NCI-H748 (cell line): ENCODE measurements around the gene UBA7.
"Not testable (repeated sequence)": the region's sequence is repeated elsewhere in the genome, so short reads cannot be mapped to it uniquely, and the experiment has no call there.

Experiments
- DNase-seq: peaks from one replicate; lab custom pipeline; 2025; ENCODE audit not compliant: unreplicated experiment; lab: John Stamatoyannopoulos, UW

Gene UBA7, protein sequence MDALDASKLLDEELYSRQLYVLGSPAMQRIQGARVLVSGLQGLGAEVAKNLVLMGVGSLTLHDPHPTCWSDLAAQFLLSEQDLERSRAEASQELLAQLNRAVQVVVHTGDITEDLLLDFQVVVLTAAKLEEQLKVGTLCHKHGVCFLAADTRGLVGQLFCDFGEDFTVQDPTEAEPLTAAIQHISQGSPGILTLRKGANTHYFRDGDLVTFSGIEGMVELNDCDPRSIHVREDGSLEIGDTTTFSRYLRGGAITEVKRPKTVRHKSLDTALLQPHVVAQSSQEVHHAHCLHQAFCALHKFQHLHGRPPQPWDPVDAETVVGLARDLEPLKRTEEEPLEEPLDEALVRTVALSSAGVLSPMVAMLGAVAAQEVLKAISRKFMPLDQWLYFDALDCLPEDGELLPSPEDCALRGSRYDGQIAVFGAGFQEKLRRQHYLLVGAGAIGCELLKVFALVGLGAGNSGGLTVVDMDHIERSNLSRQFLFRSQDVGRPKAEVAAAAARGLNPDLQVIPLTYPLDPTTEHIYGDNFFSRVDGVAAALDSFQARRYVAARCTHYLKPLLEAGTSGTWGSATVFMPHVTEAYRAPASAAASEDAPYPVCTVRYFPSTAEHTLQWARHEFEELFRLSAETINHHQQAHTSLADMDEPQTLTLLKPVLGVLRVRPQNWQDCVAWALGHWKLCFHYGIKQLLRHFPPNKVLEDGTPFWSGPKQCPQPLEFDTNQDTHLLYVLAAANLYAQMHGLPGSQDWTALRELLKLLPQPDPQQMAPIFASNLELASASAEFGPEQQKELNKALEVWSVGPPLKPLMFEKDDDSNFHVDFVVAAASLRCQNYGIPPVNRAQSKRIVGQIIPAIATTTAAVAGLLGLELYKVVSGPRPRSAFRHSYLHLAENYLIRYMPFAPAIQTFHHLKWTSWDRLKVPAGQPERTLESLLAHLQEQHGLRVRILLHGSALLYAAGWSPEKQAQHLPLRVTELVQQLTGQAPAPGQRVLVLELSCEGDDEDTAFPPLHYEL

DNA sequence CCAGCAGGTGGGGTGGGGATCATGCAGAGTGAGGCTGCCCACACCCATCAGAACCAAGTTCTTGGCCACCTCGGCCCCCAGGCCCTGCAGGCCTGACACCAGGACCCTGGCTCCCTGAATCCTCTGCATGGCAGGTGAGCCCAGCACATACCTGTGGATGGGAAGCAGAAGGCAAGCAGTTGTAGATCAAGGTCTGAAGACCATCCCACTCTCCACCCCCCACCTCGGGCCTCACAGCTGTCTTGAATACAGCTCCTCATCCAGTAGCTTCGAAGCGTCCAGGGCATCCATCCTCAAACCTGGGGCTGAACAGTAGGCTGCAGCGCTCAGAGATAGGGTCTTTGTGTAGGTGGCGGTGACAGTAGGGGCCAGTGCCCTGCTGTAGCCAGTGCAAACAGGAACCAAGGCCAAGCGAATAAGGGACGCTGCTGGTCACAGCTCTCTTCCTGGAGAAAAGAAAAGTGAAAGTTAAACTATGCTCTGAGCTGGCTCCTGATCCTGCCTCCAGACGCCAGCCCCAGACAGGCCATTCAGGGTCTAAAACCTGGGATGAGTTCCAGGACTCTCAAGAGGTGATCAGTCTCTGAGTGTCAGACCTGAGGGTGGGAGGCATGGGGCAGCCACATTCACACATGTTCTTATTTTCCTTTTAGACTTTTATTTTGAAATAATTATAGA, at the start of gene UBA7:
Gene UBA7 (minus strand): TSS at position 457 of the 678 bp plus-strand sequence. CDS start 166 bp downstream, at position 291.
- no peak for DNase-seq

DNA sequence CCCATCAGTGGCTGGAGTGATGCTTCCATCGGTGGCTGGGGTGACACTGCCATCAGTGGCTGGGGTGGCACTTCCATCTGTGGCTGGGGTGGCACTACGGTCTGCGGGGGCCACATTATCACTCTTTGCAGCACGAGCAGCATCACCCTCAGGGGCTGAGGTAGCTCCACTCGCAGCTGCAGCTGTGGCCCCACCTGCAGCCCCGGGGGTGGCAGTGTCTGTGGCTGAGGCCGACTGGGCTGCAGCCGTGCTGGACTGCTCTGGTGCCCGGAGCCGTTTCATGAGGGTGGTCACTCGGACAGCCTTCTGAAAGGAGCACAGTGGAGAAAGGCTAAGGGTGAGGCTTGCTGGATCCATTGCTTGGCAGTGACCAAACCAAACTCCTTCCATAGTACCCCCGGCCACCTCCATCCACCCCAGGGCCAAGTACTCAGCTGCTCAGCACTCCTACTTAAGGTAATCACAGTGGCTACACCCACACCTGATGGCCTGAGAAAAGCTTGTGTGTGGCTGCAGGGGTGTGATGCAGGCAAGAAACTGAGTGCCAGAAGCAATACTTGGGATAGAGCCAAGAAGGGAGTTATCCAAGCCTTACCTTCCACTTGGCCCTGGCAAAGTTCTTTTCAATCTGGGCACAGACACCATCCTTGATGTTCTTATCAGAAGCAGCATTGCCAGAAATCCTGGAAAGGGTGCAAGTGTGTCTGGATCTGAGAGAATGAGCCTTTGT, 46.0 kb upstream of the UBA7 start:
- DNase-seq, result no peak

DNA sequence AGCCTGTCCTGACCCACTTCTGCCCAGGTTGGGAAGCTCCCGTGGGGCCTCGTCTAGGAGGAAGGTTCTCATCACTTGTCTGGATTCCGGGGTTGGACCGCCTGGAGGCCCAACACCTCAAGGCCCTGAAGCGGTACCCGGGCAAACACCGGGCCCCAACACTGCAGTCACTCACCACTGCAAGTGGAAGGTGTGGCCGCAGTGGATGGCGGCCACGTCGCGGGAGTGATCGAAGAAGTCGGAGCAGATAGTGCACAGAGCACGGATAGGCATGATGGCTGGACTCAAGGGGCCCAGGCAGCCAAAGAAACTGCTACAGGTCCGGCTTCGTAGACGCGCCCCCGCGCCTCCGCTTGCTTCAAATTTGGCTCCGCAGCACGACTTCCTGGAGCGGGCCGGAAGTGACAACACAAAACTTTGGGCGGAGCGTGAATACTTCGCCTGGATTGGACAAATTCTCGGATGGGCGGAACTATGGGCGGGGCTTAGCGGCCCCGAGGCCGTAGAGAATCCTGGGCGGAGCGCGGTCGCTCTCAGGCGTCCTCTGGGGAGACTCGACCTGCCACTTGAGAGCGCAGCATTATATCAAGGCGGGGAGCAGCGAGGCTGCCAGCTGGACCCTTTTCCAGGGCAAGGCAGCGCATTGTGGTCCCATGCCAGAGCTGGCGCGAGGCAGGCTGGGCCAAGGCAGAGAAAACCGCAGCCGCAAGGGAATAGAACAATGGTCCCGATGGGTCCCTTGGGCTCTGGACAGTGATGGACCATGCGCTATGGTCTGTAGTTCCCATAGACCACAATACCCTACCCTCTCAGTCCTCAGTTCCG, 42.6 kb upstream of the UBA7 start, which contains the start of gene TRAIP:
Gene TRAIP (minus strand): TSS at position 384 of the 825 bp plus-strand sequence. CDS start 111 bp downstream, at position 273.
- peak; percentile 91 for DNase-seq

DNA sequence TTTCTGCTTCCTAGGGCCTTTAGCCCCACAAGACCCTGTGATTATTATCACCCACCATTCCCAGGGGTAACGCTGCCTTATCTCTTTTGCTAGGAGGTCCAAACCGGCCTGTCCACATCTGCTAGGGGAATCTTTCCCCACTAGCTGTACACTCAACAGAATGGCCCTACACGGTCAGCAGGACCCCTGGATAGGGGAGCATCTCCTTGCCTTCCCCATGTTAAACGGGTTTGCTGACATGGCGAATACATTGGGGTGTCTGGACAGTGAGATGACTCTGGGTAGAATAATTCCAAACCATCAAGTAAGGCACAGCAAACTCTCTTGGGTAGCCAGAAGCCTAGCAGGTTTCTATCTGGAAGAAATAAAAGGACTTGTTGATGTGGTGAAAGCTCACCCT, 41.9 kb upstream of the UBA7 start:
- DNase-seq, result no peak

DNA sequence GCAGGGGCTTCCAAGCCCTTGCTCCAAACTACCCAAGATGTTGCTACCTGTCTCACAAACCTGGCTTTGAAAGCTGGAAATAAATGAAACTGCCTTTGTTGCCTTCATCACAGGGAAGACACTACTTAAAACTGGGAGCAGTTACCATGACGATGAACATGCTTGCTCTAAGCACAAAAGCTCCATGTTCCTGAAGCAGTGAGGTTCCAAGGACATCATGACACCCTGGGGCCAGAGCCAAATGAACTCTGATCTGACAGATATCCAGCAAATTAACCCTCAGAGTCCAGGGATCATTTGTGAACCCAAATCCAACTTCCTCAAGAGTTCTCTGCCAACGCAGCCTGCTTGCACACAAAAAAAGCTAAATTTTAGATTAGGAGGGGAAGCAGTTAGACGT, 31.9 kb upstream of the UBA7 start:
- DNase-seq, result no peak

DNA sequence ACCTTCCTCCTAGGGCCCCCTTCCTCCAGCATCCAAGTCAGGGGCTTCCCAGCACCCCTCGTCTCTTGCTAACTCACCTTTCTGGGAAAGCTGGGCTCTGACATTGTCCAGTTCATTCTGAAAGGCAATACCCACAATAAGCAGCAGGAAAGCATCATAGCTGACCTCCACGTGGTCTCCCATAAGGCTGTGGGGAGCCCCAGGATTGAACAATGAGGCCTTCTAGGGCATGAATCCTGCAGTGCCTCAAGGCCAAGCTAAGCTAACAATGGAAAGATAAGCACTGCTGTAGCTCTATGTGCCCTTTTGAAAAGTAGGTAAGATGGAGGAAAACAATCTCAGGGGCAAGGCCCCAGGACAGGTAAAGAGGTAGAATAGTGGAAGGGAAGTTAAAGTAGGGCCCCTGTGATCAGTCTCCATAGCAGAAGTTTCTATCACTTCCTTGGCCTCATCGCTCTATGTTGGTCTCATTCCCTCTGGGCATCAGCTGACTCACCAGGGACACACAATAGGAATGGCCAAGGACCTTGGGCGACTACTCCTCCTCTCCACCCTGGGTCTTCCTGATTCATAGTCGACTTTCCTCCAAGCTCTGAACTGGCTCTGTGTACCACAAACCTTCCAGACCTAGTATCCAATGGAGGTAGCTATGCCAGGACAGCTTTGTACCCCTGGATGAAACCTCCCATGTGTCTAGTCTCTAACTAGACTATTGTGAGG, 30.9 kb upstream of the UBA7 start:
- DNase-seq, result no peak

DNA sequence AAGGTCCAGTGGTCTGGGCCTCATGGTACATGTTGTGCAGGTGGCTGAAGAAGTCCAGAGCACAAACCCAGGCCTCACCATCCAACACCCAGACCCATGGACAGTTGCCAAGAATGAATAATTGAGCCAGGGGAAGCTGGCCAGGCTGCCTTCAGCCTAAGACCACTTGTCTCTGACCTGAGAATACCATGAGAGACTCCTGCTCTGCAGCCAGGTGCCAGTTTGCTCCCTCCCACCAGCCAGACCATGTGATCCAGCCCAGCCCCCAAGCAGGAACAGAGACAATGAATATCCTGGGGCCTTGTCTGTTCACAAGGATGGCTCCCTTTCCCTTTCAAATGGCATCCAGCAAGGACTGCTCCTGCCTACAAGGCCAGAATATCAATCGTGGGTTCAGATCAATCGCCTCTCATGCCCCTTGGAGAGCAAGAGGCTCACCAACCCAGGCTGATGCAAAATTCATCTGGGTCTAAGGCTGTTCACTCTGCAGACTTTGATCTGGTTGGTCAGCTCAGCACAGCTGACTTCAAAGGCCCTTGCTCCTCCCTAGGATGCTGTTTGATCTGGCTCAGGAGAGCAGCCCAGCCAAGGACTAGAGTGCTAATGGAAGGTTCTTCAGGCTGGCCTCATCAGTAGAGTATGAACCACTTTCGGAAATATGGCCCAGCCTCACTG, 29.2 kb upstream of the UBA7 start:
- DNase-seq, result no peak

DNA sequence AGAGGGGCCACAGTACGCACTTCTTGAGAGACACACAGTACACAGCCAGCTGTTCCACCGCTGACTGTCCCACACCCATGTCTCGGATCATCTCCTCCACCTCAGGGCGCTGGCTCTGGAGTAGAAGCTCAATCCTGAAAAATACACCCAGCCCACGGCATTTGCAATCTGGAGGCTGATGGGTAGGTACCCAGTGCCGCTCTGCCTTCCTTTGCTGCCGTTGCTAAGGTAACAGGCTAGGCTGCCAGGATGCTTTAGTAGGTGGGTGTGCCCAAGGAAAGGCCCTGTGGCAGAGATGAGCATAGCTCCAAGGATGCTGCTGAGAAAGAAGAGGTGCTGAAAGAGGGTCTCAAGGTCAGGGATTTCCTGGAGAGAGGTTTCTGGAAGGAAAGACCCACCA, 28.1 kb upstream of the UBA7 start:
- DNase-seq, result no peak

DNA sequence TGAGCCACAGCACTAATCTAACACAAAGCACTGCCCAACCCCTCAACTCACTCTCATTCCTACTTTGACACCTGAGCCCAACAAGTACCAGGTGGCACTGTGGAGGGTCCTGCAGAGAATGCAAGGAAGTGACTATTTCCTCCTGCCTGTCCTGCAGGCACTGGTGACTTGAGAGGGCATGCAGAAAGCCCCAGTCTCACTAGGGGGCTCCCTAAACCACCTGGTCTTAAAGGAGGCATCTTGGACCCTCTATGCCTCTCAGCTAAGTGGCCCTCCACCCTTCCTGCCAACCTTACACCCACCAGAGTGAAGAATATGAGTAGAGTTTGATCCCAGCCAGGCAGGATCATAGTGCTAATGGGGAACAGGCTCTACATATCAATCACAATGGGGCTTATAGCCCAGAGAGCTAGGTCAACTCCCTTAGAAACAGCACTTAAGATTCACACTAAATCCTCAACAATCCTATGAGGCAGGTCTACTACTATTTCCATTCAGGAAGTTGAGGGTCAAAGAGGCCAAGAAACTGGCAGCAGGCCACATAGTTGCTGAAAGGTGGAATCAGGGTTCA, 27.5 kb upstream of the UBA7 start:
- no peak for DNase-seq

DNA sequence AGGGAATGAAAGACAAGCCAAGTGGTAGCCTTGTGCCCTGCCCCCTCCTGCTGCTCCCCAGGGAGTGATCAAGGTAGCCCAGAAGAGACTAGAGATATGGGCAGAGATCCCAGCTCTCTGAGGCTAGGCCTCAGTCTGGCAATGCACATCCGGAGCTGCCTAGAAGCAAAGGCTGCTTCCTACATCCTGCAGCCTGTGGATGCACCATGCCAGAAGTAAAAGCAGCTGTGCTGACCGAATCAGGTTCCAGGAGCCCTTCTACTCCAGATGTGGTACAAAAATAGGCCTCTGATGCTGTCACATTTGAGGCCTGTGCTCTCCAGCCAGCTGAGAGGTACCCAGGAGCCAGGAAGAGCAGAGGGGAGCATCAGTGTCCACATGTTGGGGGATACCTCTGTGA, 26.6 kb upstream of the UBA7 start:
- DNase-seq, result no peak

DNA sequence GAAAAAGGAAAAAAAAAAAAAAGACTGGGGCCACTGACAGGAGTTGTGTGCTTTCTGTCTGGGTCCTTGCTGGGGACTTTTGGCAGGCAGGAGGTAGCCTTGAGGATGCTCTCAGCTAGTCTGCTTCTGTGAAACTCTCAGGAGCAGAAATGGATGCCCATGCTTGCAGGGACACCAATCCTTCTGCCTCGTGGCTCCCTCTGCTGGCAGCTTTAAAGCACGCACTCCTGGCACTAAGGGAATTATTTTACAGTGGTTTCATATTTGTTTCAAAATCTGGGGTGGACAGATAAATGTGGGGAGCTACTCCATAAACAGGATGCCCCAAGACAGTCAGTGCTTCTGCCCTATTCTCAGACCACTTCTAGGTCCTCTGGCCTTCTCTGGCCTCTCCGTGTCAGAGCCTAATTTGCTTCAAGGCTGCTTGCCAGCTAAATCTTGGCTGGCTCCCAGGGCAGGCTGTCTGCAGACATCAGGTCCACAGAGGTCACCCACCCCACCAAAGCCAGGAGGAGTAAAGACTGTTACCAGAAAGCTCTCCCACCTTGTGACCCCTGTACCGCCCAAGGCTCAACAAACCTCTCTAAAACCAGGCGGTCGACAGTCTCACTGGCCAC, 25.5 kb upstream of the UBA7 start:
- peak; percentile 55 for DNase-seq

DNA sequence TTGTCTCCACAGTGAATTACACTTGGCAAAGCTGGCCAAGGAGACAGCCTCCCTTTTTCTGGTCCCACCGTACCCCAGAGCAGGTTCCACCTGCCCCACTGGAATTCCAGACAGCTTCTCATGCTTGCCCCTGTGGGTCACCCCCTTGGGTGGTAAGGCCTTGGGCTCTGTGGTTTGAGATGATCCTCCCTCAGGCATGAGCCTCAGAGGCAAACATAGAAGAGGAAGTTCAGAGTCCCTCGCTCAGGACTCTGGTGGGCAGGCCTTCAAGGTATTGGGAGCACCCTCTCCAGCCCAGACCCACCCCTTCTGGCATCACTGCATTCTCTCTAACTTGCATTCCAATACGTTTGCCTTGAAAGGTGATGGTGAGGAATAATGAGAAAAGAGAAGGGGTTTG, 17.6 kb upstream of the UBA7 start:
- DNase-seq, result no peak

DNA sequence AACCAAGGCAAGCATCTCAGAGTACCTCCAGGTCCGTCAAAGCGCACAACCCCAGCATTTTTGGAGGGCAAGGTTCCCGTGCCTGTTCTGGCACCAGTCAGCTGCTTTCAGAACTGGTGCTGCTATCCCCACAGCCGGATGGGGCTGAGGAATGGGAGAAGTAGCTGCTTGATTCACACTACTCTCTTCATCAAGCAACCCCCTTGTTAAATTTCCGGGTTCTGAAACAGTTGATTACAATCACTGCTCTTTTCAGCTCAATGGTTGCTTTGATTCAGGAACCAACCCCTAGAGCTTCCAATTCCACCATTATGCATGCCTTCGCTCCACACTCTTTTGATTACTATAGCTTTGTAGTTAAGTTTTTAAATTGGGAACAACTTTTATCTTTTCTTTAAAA, 12.3 kb upstream of the UBA7 start:
- no peak for DNase-seq

DNA sequence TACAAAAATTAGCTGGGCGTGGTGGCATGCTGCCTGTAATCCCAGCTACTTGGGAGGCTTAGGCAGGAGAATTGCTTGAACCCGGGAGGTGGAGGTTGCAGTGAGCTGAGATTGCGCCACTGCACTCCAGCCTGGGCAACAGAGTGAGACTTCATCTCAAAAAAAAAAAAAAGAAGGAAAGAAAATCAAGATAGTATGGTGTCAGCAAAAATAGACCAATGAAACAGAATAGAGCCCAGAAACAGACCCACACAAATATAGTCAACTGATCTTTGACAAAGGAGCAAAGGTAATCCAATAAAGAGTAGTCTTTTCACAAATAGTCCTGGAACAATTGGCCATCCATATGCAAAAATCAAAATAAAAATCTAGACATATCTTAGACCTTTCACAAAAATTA, 9.4 kb upstream of the UBA7 start:
- DNase-seq, result not testable (repeated sequence)

DNA sequence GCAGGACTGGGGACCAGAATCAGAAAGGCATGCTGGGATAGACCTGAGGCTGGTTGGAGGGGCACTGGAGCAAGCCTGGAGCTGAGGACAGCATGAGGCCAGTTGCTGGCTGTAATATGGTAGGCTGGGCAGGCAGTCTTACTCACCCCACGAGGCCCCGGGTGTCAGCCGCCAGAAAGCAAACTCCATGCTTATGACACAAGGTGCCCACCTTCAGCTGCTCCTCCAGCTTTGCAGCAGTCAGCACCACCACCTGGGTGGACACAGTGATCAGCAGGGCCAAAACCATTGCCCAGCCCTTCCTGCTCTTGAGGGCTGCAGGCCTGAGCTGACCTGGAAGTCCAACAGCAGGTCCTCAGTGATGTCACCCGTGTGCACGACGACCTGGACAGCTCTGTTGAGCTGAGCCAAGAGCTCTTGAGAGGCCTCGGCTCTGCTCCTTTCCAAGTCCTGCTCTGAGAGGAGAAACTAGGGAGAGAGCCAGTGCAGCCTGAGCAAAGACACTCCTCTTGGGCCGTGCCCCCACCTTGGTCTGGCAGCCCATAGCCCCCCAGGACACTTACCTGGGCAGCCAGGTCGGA, 747 bp downstream of the UBA7 start:
- no peak for DNase-seq

DNA sequence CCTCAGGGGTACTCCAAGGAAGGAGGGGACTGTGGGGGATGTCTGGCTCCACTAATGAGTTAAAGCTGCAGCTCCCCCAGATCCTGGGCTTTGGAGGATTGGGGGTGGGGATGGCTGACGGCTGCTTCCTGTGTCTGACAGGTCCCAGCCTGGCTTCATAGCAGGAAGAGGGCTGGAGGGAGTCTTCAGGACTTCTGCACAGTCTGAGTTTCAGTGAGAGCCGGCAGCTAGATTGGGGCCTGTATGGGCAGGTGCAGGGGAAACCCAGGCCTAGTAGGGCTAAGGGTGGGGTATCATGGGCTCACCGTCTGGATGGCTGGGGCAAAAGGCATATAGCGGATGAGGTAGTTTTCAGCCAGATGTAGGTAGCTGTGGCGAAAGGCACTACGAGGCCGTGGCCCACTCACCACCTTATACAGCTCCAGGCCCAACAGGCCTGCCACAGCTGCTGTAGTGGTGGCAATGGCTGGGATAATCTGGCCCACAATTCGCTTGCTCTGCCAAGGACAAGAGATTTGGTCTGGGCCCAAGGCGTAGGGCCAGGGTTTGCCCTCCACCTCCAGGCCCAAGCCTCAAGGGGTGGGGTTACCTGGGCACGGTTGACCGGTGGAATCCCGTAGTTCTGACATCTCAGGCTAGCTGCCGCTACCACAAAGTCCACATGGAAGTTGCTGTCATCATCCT, 6.2 kb downstream of the UBA7 start:
- DNase-seq, result no peak

DNA sequence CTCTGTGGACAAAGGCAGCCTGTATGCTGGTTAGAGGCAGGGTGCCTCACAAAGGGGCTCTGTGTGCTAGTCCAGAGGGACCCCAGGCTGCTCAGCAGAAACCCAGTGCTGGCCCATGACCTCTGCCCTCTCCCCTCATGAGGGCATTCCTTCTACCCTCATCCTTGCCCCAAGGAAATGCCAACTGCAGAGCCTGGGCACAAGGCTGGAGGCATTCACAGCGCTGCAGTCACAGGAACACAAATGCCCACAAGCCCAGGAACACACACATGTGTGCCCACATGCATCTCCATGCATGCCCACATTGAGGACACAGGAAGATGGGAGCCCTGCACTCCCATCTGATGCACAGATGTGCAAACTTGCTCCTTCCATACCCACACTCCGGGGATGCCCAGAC, 6.9 kb downstream of the UBA7 start:
- no peak for DNase-seq
